RWPE1 (cell line): ENCODE data around the gene TAS2R10.

Experiments
- CTCF ChIA-PET: fragments of 350-600 bp; sonication (Branson Sonifier 250); formaldehyde crosslinking; extraction: SDS; loops from one replicate; lab custom pipeline; 2021; lab: Yijun Ruan, JAX
- POLR2A ChIA-PET: fragments of 400-600 bp; formaldehyde crosslinking; extraction: SDS; loops from one replicate; lab custom pipeline; 2020; ENCODE audit warnings: antibody characterized with exemption; ENCODE audit not compliant: low non-redundant PET; lab: Yijun Ruan, JAX
- DNase-seq: peaks from one replicate; pipeline ENCODE4 v3.0.0; 2012; ENCODE audit warnings: low spot score
- H3K27ac ChIP-seq: fragments of 450-650 bp; 2 replicates; pipeline ENCODE4 v1.5.1; 2017
- TF ChIP-seq, protein P1 (sequence below): fragments of 450-650 bp; conservative IDR thresholded peaks from 2 replicates; pipeline ENCODE4 v1.5.1; 2017; ENCODE audit warnings: low read depth, mild to moderate bottlenecking

TAS2R10 gene, protein sequence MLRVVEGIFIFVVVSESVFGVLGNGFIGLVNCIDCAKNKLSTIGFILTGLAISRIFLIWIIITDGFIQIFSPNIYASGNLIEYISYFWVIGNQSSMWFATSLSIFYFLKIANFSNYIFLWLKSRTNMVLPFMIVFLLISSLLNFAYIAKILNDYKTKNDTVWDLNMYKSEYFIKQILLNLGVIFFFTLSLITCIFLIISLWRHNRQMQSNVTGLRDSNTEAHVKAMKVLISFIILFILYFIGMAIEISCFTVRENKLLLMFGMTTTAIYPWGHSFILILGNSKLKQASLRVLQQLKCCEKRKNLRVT

DNA sequence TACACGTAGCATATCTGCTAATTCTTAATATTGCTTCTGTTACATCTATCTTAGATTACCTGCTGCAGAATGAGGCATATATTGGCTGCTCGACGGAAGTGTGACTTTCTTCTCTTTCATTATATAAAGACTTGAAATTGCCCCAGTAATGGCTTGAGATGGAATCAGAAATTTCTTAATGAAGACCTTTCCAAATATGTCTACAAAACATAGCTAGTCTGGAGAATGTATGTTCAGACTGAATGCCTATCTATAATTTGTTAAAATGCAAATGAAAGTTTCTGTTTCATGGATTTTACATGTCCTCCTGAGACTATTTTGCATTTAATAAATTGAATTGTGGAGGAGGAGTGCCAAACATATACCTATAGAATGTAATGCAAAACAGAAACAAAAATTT lies at the start of gene TAS2R10:
TSS of gene TAS2R10 (minus strand) at position 101 of the 400 bp plus-strand sequence. CDS start at position 12, 89 bp downstream.
- ChIA-PET CTCF (no interaction called here), POLR2A (no interaction called here)
- TF ChIP-seq, protein P1, sequence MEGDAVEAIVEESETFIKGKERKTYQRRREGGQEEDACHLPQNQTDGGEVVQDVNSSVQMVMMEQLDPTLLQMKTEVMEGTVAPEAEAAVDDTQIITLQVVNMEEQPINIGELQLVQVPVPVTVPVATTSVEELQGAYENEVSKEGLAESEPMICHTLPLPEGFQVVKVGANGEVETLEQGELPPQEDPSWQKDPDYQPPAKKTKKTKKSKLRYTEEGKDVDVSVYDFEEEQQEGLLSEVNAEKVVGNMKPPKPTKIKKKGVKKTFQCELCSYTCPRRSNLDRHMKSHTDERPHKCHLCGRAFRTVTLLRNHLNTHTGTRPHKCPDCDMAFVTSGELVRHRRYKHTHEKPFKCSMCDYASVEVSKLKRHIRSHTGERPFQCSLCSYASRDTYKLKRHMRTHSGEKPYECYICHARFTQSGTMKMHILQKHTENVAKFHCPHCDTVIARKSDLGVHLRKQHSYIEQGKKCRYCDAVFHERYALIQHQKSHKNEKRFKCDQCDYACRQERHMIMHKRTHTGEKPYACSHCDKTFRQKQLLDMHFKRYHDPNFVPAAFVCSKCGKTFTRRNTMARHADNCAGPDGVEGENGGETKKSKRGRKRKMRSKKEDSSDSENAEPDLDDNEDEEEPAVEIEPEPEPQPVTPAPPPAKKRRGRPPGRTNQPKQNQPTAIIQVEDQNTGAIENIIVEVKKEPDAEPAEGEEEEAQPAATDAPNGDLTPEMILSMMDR, result no peak
- no peak within 1 kb of the TSS for H3K27ac ChIP-seq
- DNase-seq, result no peak

DNA sequence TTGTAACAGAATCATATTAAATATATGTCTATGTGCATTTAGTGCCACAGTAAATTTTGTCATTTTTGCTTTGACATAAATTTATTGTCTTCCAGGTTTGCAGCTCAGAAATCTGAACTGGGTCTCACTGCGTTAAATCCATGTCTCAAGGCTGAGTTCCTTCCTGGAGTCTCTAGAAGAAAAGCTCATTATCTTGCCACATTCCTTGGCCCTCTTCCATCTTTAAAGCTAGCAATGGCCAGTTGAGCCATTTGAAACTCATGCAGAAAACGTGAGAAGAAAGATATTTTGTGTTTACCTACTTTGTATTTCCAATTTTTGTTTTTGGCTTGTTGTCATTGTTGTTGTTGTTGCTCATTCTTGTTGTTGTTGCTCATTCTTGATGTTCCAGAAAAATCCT lies 47.2 kb upstream of the TAS2R10 start:
- ChIA-PET CTCF (no interaction called here), POLR2A (no interaction called here)
- DNase-seq, result no peak
- H3K27ac ChIP-seq, result no peak overlapping the region
- TF ChIP-seq, protein P1, result no peak

DNA sequence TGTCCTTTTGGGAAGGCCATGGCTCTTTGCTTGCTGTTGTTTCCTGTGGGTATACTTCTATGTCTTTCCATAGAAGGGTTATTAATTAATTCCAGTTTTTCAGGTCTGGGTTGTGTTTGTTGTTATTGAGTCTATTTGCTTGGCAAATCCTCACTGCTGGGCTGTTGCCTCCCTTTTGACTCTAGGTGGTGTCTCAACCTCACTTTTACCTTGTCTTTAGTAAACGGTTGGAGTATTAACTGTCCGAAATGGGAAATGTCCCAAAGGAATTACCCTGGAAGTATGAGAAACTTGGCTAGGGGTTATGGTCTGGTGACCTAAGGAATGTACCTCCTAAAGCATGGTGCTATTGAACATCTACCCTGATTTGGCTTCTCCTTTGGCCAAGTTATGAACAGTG lies 41.2 kb upstream of the TAS2R10 start:
- H3K27ac ChIP-seq, result no peak overlapping the region
- POLR2A ChIA-PET, result no interaction called here
- TF ChIP-seq, protein P1, result no peak
- no peak for DNase-seq
- CTCF ChIA-PET, result no interaction called here

GRCh38 chr12:10863512-10864218 lies 37.5 kb upstream of the TAS2R10 start:
- H3K27ac ChIP-seq, result no peak overlapping the region
- ChIA-PET POLR2A (no interaction called here), CTCF (no interaction called here)
- no peak for DNase-seq
- TF ChIP-seq, protein P1, result no peak

GRCh38 chr12:10861366-10861765 lies 35.2 kb upstream of the TAS2R10 start:
- ChIA-PET POLR2A (no interaction called here), CTCF (no interaction called here)
- TF ChIP-seq, protein P1, result no peak
- H3K27ac ChIP-seq, result no peak overlapping the region
- DNase-seq, result no peak

DNA sequence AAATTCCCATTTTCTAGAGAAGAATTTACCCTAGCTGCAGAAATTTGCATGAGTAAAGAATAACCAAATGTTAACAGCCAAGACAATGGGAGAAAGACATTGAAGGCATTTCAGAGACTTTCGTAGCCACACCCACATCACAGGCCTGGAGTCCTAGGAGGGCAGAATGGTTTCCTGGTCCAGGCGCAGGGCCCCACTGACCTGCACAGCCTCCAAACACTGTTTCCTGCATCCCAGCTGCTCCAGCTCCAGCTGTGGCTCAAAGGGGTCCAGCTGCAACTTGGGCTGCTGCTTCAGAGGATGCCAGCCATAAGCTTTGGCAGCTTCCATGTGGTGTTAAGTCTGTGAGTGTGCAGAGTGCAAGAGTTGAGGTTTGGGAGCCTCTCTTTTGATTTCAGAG lies 29.6 kb upstream of the TAS2R10 start:
- H3K27ac ChIP-seq, result no peak overlapping the region
- POLR2A ChIA-PET, result no interaction called here
- no peak for DNase-seq
- CTCF ChIA-PET, result no interaction called here
- TF ChIP-seq, protein P1, result no peak
